GM19240 (cell line): ENCODE data around the gene CYRIA.

Experiments used
- DNase-seq: peaks from one replicate; pipeline ENCODE4 v3.0.0; 2011; ENCODE audit warnings: low spot score; ENCODE audit not compliant: insufficient read length

The CYRIA gene

GRCh38 chr2:16650287-16651249 lies 15.1 kb downstream of the CYRIA start:
- no peak for DNase-seq

- no peak for DNase-seq
These were observed 16.0 kb downstream of the CYRIA start for GRCh38 chr2:16649353-16650286.

GRCh38 chr2:16647992-16648617 lies 17.5 kb downstream of the CYRIA start:
- no peak for DNase-seq

GRCh38 chr2:16645775-16646559 lies 19.7 kb downstream of the CYRIA start:
- no peak for DNase-seq

GRCh38 chr2:16645088-16645487 lies 20.5 kb downstream of the CYRIA start:
- DNase-seq: no peak

GRCh38 chr2:16644221-16644925 lies 21.3 kb downstream of the CYRIA start:
- DNase-seq: no peak

GRCh38 chr2:16643099-16643498 lies 22.5 kb downstream of the CYRIA start:
- no peak for DNase-seq

- no peak for DNase-seq
These were observed 23.5 kb downstream of the CYRIA start for GRCh38 chr2:16642088-16642487.

GRCh38 chr2:16641509-16641908 lies 24.1 kb downstream of the CYRIA start:
- DNase-seq: no peak

GRCh38 chr2:16640867-16641266 lies 24.8 kb downstream of the CYRIA start:
- DNase-seq: no peak

GRCh38 chr2:16640001-16640700 lies 25.5 kb downstream of the CYRIA start:
- DNase-seq: no peak

- DNase-seq: no peak
These were observed 26.2 kb downstream of the CYRIA start for GRCh38 chr2:16639431-16639830.

- DNase-seq: no peak
These were observed 26.7 kb downstream of the CYRIA start for GRCh38 chr2:16638946-16639345.

- no peak for DNase-seq
These were observed 28.3 kb downstream of the CYRIA start for GRCh38 chr2:16637304-16637703.

GRCh38 chr2:16635791-16636699 lies 29.6 kb downstream of the CYRIA start:
- no peak for DNase-seq

GRCh38 chr2:16633621-16634430 lies 31.8 kb downstream of the CYRIA start:
- DNase-seq: no peak

- no peak for DNase-seq
These were observed 33.0 kb downstream of the CYRIA start for GRCh38 chr2:16632598-16632997.

GRCh38 chr2:16630463-16630862 lies 35.2 kb downstream of the CYRIA start:
- DNase-seq: no peak
